Pancreas (tissue), 10 donors: ENCODE measurements around the gene RAVER1. TPM values are rescaled to one million over a fixed set of nuclear protein-coding genes. Genes with fewer than 3 reads are reported as not detected.

ENCODE experiments used
- ATAC-seq, 4 donors: fragments of 200-7000 bp; cut with Tn5 transposase; one replicate each; pipeline versions ENCODE4 v1.8.0 to v1.9.1; 2020; ENCODE audit warnings: mild to moderate bottlenecking in 4 of 4, moderate library complexity in 4 of 4
- DNase-seq, 6 donors: peaks; one replicate each; pipeline ENCODE4 v3.0.0-alpha.2; 2020
- FAIRE-seq: peaks from 2 replicates; lab custom pipeline; 2012; peaks lifted over from hg19 to GRCh38; lab: Jason Lieb, UNC
- H3K27ac ChIP-seq, 4 donors: fragments of 200-600 bp; sonication (generic); 1 replicate in 3 of 4; 2 replicates in 1 of 4; pipeline versions ENCODE4 v1.5.0 to v1.8.0; 2020
- H3K27me3 ChIP-seq, 4 donors: fragments of 200-600 bp; one replicate each; pipeline ENCODE4 v1.8.0; 2021
- H3K36me3 ChIP-seq, 3 donors: fragments of 200-600 bp; sonication (generic) in 1 of 3; one replicate each; pipeline versions ENCODE4 v1.5.0 to v1.8.0; 2020 to 2021
- H3K4me1 ChIP-seq, 3 donors: fragments of 200-600 bp; one replicate each; pipeline ENCODE4 v1.8.0; 2021
- H3K4me3 ChIP-seq, 4 donors: fragments of 200-600 bp; sonication (generic) in 2 of 4; one replicate each; pipeline versions ENCODE4 v1.5.0 to v1.8.0; 2020 to 2021
- H3K9me3 ChIP-seq, 4 donors: fragments of 200-600 bp; one replicate each; pipeline ENCODE4 v1.8.0; 2021
- CTCF ChIP-seq, 4 donors: fragments of 200-600 bp; sonication (generic) in 3 of 4; IDR thresholded peaks; one replicate each; pipeline versions ENCODE4 v1.5.0 to v1.8.0; 2021; ENCODE audit warnings: antibody characterized with exemption in 4 of 4
- WGBS, 2 donors: extraction: QIAGEN DNeasy Blood & Tissue Kit; methylation state at CpG; one replicate each; pipeline ENCODE4 v1.1.7; 2013; 5-methylcytosine and 5-hydroxymethylcytosine counted together
- intact Hi-C, 3 donors: fragments of 100-400 bp; cut with DNase I; formaldehyde crosslinking; loops; one replicate each; pipeline versions ENCODE4 v1.11.1 to v1.14.2; 2022
- polyA plus RNA-seq, 2 donors: library from polyadenylated mRNA; stranded (reverse); fragments of 200-250 nt; gene quantifications; one replicate each; pipeline ENCODE4 v1.2.3, GENCODE V29; 2013
- total RNA-seq, 6 donors: library from RNA; stranded (reverse); fragmentation: NEBNext Ultra II Directional in 4 of 6; extraction: Animal tissue kit (Norgen Biotek cat#: 25700) in 4 of 6; gene quantifications; one replicate each; pipeline versions ENCODE4 v1.2.1 to v1.2.4, GENCODE V29; 2021 to 2023
- donor health status: healthy with polysubstance abuse.
- donor health status: DM: no; HTN: no; CAD: no; lungs with moderate emphysema.
- donor health status: DM: no; HTN: no; CAD: no.
- donor health status: control.
- donor health status: control.
- donor health status: Bipolar disorder and iron deficiency.
- donor health status: DM: yes; HTN: yes; CAD: no.
- donor health status: DM: no; HTN: no; CAD: no.
- donor health status: DM: no; HTN: no; CAD: no.
- donor health status: DM: yes; HTN: yes; CAD: no.

Gene RAVER1
- total and polyA plus RNA-seq, 8 donors, result 6.0 to 17.3 (median 11.5) TPM

GRCh38 chr19:10356431-10356830, 23.1 kb upstream of the RAVER1 start:
- no peak for TF ChIP-seq CTCF (IDR thresholded peaks at IDR 0.05)
- FAIRE-seq (no peak), DNase-seq (no peak), ATAC-seq (no peak)
- 96 to 97% methylated on average over 12 of the region's 12 CpGs for WGBS, 2 donors
- intact Hi-C loops, result no loop called here
- no peaks in the 10 kb centered on the region for H3K4me1 ChIP-seq
- no peak overlapping the region for H3K4me3 ChIP-seq
- H3K36me3 ChIP-seq, result peaks cover 0 to 25% (median 2%) of the 10 kb centered on the region in 3 donors
- H3K27ac ChIP-seq, result no peak overlapping the region
- H3K9me3 ChIP-seq, result no peaks in the 10 kb centered on the region
- no peaks in the 10 kb centered on the region for H3K27me3 ChIP-seq

GRCh38 chr19:10353793-10354391, 20.6 kb upstream of the RAVER1 start:
- WGBS, 2 donors, result 84 to 89% methylated on average over 31 to 32 of the region's 32 CpGs
- TF ChIP-seq CTCF (IDR thresholded peaks at IDR 0.05), result no peak
- peak in 2 of 6 donors; percentile 49 to 78 for DNase-seq
- H3K36me3 ChIP-seq, result peaks cover 0 to 20% (median 2%) of the 10 kb centered on the region in 3 donors
- H3K9me3 ChIP-seq, result no peaks in the 10 kb centered on the region
- no peak for FAIRE-seq
- no peak overlapping the region for H3K27ac ChIP-seq
- intact Hi-C loops, result no loop called here
- H3K4me1 ChIP-seq, result no peaks in the 10 kb centered on the region
- no peak overlapping the region for H3K4me3 ChIP-seq
- ATAC-seq, result peak in 3 of 4 donors; percentile 27 to 28 (median 28)
- no peaks in the 10 kb centered on the region for H3K27me3 ChIP-seq

- H3K36me3 ChIP-seq, result peaks cover 0 to 17% (median 2%) of the 10 kb centered on the region in 3 donors
- intact Hi-C loops, result no loop called here
- peak; percentile 23 to 62 (median 45) for ATAC-seq
- no peaks in the 10 kb centered on the region for H3K9me3 ChIP-seq
- WGBS, 2 donors, result 85 to 86% methylated on average over 55 to 63 of the region's 63 CpGs
- H3K4me1 ChIP-seq, result no peaks in the 10 kb centered on the region
- no peaks in the 10 kb centered on the region for H3K27me3 ChIP-seq
- no peak overlapping the region for H3K27ac ChIP-seq
- no peak for TF ChIP-seq CTCF (IDR thresholded peaks at IDR 0.05)
- no peak overlapping the region for H3K4me3 ChIP-seq
- DNase-seq, result peak in 2 of 6 donors; percentile 43 to 76
- FAIRE-seq, result no peak
Observed at GRCh38 chr19:10352764-10353671, 19.7 kb upstream of the RAVER1 start.

- TF ChIP-seq CTCF (IDR thresholded peaks at IDR 0.05), result no peak
- FAIRE-seq (no peak), DNase-seq (no peak), ATAC-seq (peak in 3 of 4 donors; percentile 75 to 87 (median 76))
- Histone ChIP-seq H3K4me1 (no peaks in the 10 kb centered on the region), H3K36me3 (no peaks in the 10 kb centered on the region), H3K4me3 (no peak overlapping the region), H3K27me3 (no peaks in the 10 kb centered on the region), H3K27ac (peak overlapping the region in 2 of 4 donors; percentile 11 to 50), H3K9me3 (no peaks in the 10 kb centered on the region)
- intact Hi-C loops, result no loop called here
- 52 to 61% methylated on average over 10 of the region's 10 CpGs for WGBS, 2 donors
Observed at GRCh38 chr19:10346509-10346908, 13.2 kb upstream of the RAVER1 start.
